AG09319 (cell line): ENCODE data around the gene ARRB1.

ENCODE experiments used
- DNase-seq: peaks from one replicate; pipeline ENCODE4 v3.0.0-alpha.2; 2010; ENCODE audit warnings: low read depth; ENCODE audit errors: extremely low read depth
- CTCF ChIP-seq: IDR thresholded peaks from 2 replicates; pipeline ENCODE4 v1.5.1; 2011; ENCODE audit warnings: low read depth, mild to moderate bottlenecking, inconsistent platforms, low read length, moderate library complexity

ARRB1 gene

GRCh38 chr11:75301601-75302345 is 49.7 kb downstream of the ARRB1 start:
- no peak for DNase-seq
- TF ChIP-seq CTCF, result no peak

- no peak for TF ChIP-seq CTCF
Observed at GRCh38 chr11:75301131-75301530, 50.3 kb downstream of the ARRB1 start.

GRCh38 chr11:75298976-75299260 is 52.5 kb downstream of the ARRB1 start:
- no peak for TF ChIP-seq CTCF

More at GRCh38 chr11:75301131-75301530, 50.3 kb downstream of the ARRB1 start:
- DNase-seq, result no peak

GRCh38 chr11:75298191-75298975 is 53.1 kb downstream of the ARRB1 start:
- TF ChIP-seq CTCF, result no peak
- DNase-seq, result no peak

More at GRCh38 chr11:75298976-75299260, 52.5 kb downstream of the ARRB1 start:
- DNase-seq, result no peak

GRCh38 chr11:75293903-75294302 is 57.6 kb downstream of the ARRB1 start:
- TF ChIP-seq CTCF, result no peak
- no peak for DNase-seq

GRCh38 chr11:75292943-75293342 is 58.5 kb downstream of the ARRB1 start:
- DNase-seq, result no peak
- TF ChIP-seq CTCF, result no peak

- no peak for TF ChIP-seq CTCF
- DNase-seq, result no peak
Observed at GRCh38 chr11:75291741-75292140, 59.7 kb downstream of the ARRB1 start.
